Liver (tissue), 9 donors: ENCODE results near the gene MARCHF9. TPM values are rescaled to one million over a fixed set of nuclear protein-coding genes. Genes with fewer than 3 reads are reported as not detected.

Source experiments
- DNase-seq: peaks from one replicate; pipeline ENCODE4 v3.0.0-alpha.2; 2017; ENCODE audit warnings: low spot score
- H3K27ac ChIP-seq, 2 donors: one replicate each; pipeline ENCODE4 v1.7.0; 2013; ENCODE audit warnings: inconsistent platforms in 2 of 2, low read length in 2 of 2, control low read depth in 1 of 2, low read depth in 1 of 2, mild to moderate bottlenecking in 1 of 2
- H3K27me3 ChIP-seq, 4 donors: one replicate each; pipeline versions ENCODE4 v1.6.1 to v1.7.0; 2013; ENCODE audit warnings: low read length in 3 of 4, inconsistent platforms in 1 of 4, mild to moderate bottlenecking in 1 of 4, moderate library complexity in 1 of 4; ENCODE audit not compliant: control insufficient read depth in 4 of 4, insufficient read depth in 4 of 4
- H3K36me3 ChIP-seq, 4 donors: one replicate each; pipeline versions ENCODE4 v1.6.1 to v1.7.0; 2013; ENCODE audit warnings: low read length in 3 of 4, mild to moderate bottlenecking in 3 of 4, low read depth in 1 of 4, moderate library complexity in 1 of 4; ENCODE audit not compliant: control insufficient read depth in 4 of 4, insufficient read depth in 3 of 4
- H3K4me1 ChIP-seq, 4 donors: one replicate each; pipeline versions ENCODE4 v1.6.1 to v1.7.0; 2013; ENCODE audit warnings: low read length in 3 of 4, mild to moderate bottlenecking in 3 of 4, moderate library complexity in 1 of 4; ENCODE audit not compliant: control insufficient read depth in 4 of 4, insufficient read depth in 4 of 4
- H3K4me3 ChIP-seq, 3 donors: one replicate each; pipeline versions ENCODE4 v1.6.1 to v1.7.0; 2013; ENCODE audit warnings: low read length in 3 of 3, control low read depth in 1 of 3, low read depth in 1 of 3, mild to moderate bottlenecking in 1 of 3
- H3K9ac ChIP-seq, 2 donors: one replicate each; pipeline ENCODE4 v1.7.0; 2013; ENCODE audit warnings: low read length in 2 of 2, mild to moderate bottlenecking in 2 of 2, moderate library complexity in 2 of 2, control low read depth in 1 of 2, low read depth in 1 of 2
- H3K9me3 ChIP-seq, 4 donors: one replicate each; pipeline versions ENCODE4 v1.6.1 to v1.7.0; 2013; ENCODE audit warnings: low read length in 3 of 4; ENCODE audit not compliant: control insufficient read depth in 4 of 4
- ATF3 ChIP-seq: IDR thresholded peaks from 2 replicates; pipeline ENCODE4 v1.6.1; 2016; ENCODE audit warnings: antibody characterized with exemption
- EGR1 ChIP-seq, 2 donors: IDR thresholded peaks; 2 replicates each; pipeline ENCODE4 v1.6.1; 2016 to 2018; ENCODE audit warnings: antibody characterized with exemption in 2 of 2, low read depth in 2 of 2
- FOXA1 ChIP-seq: IDR thresholded peaks from 2 replicates; pipeline ENCODE4 v1.6.1; 2016; ENCODE audit warnings: antibody characterized with exemption
- GABPA ChIP-seq, 2 donors: IDR thresholded peaks in 1 of 2; conservative IDR thresholded peaks in 1 of 2; 2 replicates each; pipeline ENCODE4 v1.6.1; 2016; ENCODE audit warnings: antibody characterized with exemption in 2 of 2, mild to moderate bottlenecking in 1 of 2, moderate library complexity in 1 of 2
- HNF4A ChIP-seq, 2 donors: conservative IDR thresholded peaks; 2 replicates each; pipeline ENCODE4 v1.6.1; 2016; ENCODE audit warnings: antibody characterized with exemption in 2 of 2, mild to moderate bottlenecking in 2 of 2
- HNF4G ChIP-seq: IDR thresholded peaks from 2 replicates; pipeline ENCODE4 v1.6.1; 2016; ENCODE audit warnings: antibody characterized with exemption
- JUND ChIP-seq, 2 donors: IDR thresholded peaks; 2 replicates each; pipeline ENCODE4 v1.6.1; 2016; ENCODE audit warnings: antibody characterized with exemption in 2 of 2
- NR2F2 ChIP-seq: IDR thresholded peaks from 2 replicates; pipeline ENCODE4 v1.6.1; 2016; ENCODE audit warnings: antibody characterized with exemption
- RAD21 ChIP-seq, 2 donors: IDR thresholded peaks; 2 replicates each; pipeline ENCODE4 v1.6.1; 2016; ENCODE audit warnings: antibody characterized with exemption in 2 of 2, mild to moderate bottlenecking in 2 of 2
- REST ChIP-seq: IDR thresholded peaks from 2 replicates; pipeline ENCODE4 v1.6.1; 2016; ENCODE audit warnings: antibody characterized with exemption, mild to moderate bottlenecking
- RXRA ChIP-seq, 2 donors: IDR thresholded peaks; 2 replicates each; pipeline ENCODE4 v1.6.1; 2017 to 2018; ENCODE audit warnings: antibody characterized with exemption in 2 of 2, mild to moderate bottlenecking in 1 of 2
- SP1 ChIP-seq: IDR thresholded peaks from 2 replicates; pipeline ENCODE4 v1.6.1; 2018; ENCODE audit warnings: antibody characterized with exemption, mild to moderate bottlenecking
- TAF1 ChIP-seq: conservative IDR thresholded peaks from 2 replicates; pipeline ENCODE4 v1.6.1; 2016; ENCODE audit warnings: antibody characterized with exemption, mild to moderate bottlenecking
- YY1 ChIP-seq: IDR thresholded peaks from 2 replicates; pipeline ENCODE4 v1.6.1; 2016; ENCODE audit warnings: antibody characterized with exemption, mild to moderate bottlenecking
- WGBS: extraction: QIAGEN DNeasy Blood & Tissue Kit; methylation state at CpG from one replicate; pipeline ENCODE4 v1.1.7; 2013; 5-methylcytosine and 5-hydroxymethylcytosine counted together
- polyA plus RNA-seq, 2 donors: library from polyadenylated mRNA; stranded (reverse) in 1 of 2; unstranded in 1 of 2; fragments of 200-250 nt in 1 of 2; fragments of >200 nt in 1 of 2; fragmentation: Nextera tagmentation in 1 of 2; extraction: Ambion mirVana in 1 of 2; gene quantifications; one replicate each; pipeline versions ENCODE4 v1.2.1 to v1.2.3, GENCODE V29; 2013 to 2015
- total RNA-seq, 2 donors: library from RNA; depleted of rRNA; stranded (reverse); fragments of >200 nt; gene quantifications; one replicate each; pipeline ENCODE4 v1.2.3, GENCODE V29; 2014
- TF ChIP-seq, protein P1 (sequence below): fragments of 150-350 bp; IDR thresholded peaks from 2 replicates; pipeline ENCODE4 v1.5.1; 2017; ENCODE audit warnings: improper control_type of control experiment, low read depth, low read length; ENCODE audit not compliant: missing input control
- TF ChIP-seq, protein P2 (sequence below): IDR thresholded peaks from 2 replicates; pipeline ENCODE4 v1.6.1; 2016; ENCODE audit warnings: antibody characterized with exemption
- donor health status: healthy.
- donor health status: healthy.
- donor health status: healthy.
- donor health status: healthy.
- donor health status: healthy.

The MARCHF9 gene
- total and polyA plus RNA-seq, 4 donors: 1.1 to 3.0 (median 2.2) TPM

DNA sequence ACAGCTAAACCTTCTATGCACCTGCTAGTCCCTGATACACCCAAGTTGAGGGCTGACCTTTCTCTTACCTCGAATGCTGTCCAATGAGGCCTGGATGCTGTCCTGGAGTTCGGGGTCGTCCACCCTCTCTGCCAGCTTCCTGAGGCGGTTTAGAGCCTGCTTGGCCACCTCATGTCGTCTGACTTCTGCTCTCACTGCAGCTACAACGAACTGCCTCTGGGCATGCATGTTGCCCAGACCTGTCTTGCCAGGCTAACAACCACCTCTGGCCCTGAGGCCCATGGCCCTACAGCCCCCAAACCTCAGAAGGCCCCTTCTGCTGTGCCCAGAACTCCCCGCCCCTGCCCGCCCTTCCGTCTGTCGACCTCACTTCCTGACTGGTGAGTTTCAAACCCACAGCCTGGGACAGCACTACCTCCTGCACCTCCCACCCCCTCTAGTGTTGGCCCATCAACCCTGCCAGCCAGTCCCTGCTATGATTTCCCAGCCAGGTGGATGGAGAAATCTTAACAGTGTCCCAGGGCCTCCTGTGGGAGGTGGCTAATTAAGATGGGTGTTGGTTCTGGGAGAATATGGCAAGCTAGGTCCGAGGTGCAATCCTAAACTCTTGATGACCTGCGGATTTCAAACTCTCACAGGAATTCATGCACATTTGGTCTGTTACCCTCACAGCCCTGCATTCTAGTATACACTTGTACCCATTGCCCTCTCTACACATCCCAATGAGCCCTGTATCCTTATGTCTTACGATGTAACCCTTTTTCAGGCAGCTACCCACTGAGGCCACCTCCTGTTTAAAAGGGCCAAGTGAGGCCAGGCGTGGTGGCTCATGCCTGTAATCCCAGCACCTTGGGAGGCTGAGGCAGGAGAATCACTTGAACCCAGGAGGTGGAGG lies 12.8 kb upstream of the MARCHF9 start:
- no peak for DNase-seq
- Histone ChIP-seq H3K4me1 (peaks cover 3 to 26% (median 16%) of the 10 kb centered on the region in 4 donors), H3K36me3 (peaks cover 0 to 6% (median 2%) of the 10 kb centered on the region in 4 donors), H3K4me3 (peak overlapping the region in 1 of 3 donors; percentile 39), H3K27ac (peak overlapping the region; percentile 7 to 31), H3K9me3 (no peaks in the 10 kb centered on the region), H3K27me3 (peaks cover 0 to 6% (median under 1%) of the 10 kb centered on the region in 4 donors), H3K9ac (no peak overlapping the region)
- TF ChIP-seq REST: no peak
- TF ChIP-seq, protein P1, sequence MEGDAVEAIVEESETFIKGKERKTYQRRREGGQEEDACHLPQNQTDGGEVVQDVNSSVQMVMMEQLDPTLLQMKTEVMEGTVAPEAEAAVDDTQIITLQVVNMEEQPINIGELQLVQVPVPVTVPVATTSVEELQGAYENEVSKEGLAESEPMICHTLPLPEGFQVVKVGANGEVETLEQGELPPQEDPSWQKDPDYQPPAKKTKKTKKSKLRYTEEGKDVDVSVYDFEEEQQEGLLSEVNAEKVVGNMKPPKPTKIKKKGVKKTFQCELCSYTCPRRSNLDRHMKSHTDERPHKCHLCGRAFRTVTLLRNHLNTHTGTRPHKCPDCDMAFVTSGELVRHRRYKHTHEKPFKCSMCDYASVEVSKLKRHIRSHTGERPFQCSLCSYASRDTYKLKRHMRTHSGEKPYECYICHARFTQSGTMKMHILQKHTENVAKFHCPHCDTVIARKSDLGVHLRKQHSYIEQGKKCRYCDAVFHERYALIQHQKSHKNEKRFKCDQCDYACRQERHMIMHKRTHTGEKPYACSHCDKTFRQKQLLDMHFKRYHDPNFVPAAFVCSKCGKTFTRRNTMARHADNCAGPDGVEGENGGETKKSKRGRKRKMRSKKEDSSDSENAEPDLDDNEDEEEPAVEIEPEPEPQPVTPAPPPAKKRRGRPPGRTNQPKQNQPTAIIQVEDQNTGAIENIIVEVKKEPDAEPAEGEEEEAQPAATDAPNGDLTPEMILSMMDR: no peak
- no peak for TF ChIP-seq HNF4A (conservative IDR thresholded peaks at IDR 0.05)
- no peak for TF ChIP-seq ATF3
- no peak for TF ChIP-seq NR2F2
- TF ChIP-seq FOXA1: no peak
- no peak for TF ChIP-seq RXRA (IDR thresholded peaks at IDR 0.05)
- no peak for TF ChIP-seq GABPA (IDR thresholded peaks at IDR 0.05 in 1 of 2, conservative IDR thresholded peaks at IDR 0.05 in 1 of 2)
- no peak for TF ChIP-seq EGR1 (IDR thresholded peaks at IDR 0.05; ENCODE audit: low read depth in 2 of 2)
- TF ChIP-seq, protein P2, sequence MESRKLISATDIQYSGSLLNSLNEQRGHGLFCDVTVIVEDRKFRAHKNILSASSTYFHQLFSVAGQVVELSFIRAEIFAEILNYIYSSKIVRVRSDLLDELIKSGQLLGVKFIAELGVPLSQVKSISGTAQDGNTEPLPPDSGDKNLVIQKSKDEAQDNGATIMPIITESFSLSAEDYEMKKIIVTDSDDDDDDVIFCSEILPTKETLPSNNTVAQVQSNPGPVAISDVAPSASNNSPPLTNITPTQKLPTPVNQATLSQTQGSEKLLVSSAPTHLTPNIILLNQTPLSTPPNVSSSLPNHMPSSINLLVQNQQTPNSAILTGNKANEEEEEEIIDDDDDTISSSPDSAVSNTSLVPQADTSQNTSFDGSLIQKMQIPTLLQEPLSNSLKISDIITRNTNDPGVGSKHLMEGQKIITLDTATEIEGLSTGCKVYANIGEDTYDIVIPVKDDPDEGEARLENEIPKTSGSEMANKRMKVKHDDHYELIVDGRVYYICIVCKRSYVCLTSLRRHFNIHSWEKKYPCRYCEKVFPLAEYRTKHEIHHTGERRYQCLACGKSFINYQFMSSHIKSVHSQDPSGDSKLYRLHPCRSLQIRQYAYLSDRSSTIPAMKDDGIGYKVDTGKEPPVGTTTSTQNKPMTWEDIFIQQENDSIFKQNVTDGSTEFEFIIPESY: no peak
- TF ChIP-seq HNF4G: no peak
- no peak for TF ChIP-seq JUND (IDR thresholded peaks at IDR 0.05)
- TF ChIP-seq YY1: no peak
- 56% methylated on average over 14 of the region's 14 CpGs for WGBS

DNA sequence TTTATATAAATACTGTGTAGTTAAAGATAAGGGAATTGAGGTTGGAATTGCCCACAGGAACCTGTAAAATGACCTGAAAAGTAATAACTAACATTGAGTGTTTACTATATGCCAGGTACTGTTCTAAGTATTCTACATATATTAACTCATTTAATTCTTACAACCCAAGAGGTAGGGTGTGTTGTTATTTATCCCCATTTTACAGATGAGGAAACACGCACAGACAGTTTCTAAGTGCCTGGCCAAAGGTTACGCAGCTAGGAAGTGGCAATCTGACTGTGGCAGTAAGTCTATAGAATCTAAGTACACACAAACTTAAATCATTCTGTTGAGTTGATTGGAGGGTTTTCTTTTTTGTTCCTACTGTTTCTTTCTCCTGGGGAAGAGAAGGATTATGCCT lies 11.1 kb upstream of the MARCHF9 start:
- Histone ChIP-seq H3K4me3 (no peak overlapping the region), H3K9ac (no peak overlapping the region), H3K27me3 (peaks cover 0 to 4% (median 0%) of the 10 kb centered on the region in 4 donors), H3K27ac (no peak overlapping the region), H3K9me3 (no peaks in the 10 kb centered on the region), H3K36me3 (peaks cover 2 to 15% (median 8%) of the 10 kb centered on the region in 4 donors), H3K4me1 (peaks cover 3 to 16% (median 6%) of the 10 kb centered on the region in 4 donors)
- DNase-seq: no peak
- WGBS: 87% methylated on average over 2 of the region's 2 CpGs
- no peak for TF ChIP-seq EGR1 (IDR thresholded peaks at IDR 0.05; ENCODE audit: low read depth in 2 of 2)
- TF ChIP-seq TAF1: no peak
- TF ChIP-seq NR2F2: no peak
- no peak for TF ChIP-seq REST
- TF ChIP-seq SP1: no peak
- no peak for TF ChIP-seq JUND (IDR thresholded peaks at IDR 0.05)
- TF ChIP-seq GABPA (IDR thresholded peaks at IDR 0.05 in 1 of 2, conservative IDR thresholded peaks at IDR 0.05 in 1 of 2): no peak
- TF ChIP-seq, protein P1: no peak
- no peak for TF ChIP-seq YY1
- no peak for TF ChIP-seq RXRA (IDR thresholded peaks at IDR 0.05)
- TF ChIP-seq RAD21 (IDR thresholded peaks at IDR 0.05): no peak
